ENCODE data around the gene SFTPB. TPM values are rescaled to one million over a fixed set of nuclear protein-coding genes. Genes with fewer than 3 reads are reported as not detected.

Gene SFTPB
- total and polyA plus RNA-seq, 5 donors, result 0.60 to 3.1 TPM; not detected in 3

DNA sequence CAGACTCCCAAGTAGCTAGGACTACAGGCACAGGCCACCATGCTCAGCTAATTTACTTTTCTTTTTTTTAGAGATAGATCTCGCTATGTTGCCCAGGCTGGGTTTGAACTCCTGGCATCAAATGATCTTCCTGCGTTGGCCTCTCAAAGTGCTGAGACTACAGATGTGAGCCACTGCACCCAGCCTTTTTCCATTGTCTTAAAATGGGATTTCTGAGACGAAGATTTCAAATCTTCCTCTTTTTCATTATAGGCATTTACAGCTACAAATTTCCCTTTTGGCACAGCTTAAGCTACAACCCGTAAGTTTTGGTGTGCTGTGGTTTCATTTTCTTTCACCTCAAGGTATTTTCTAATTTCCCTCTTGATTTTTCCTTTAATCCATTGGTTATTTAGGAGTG lies 34.8 kb upstream of the SFTPB start:
- WGBS, result 77% methylated on average over 4 of the region's 4 CpGs
- no peaks in the 10 kb centered on the region for H3K9me3 ChIP-seq (ENCODE audit: control insufficient read depth, low read length)
- intact Hi-C loops (cut with DNase I), result loop anchor here in 1 of 4 donors (10.0 kb wide), 1 partner anchor 68 kb away; no protein-coding TSS in a partner anchor
- no peak overlapping the region for H3K27ac ChIP-seq (ENCODE audit: low read length)
- DNase-seq (peak in 1 of 3 donors; percentile 6), ATAC-seq (no peak)
- H3K4me3 ChIP-seq (ENCODE audit: low read length), result no peak overlapping the region
- peaks cover 2% of the 10 kb centered on the region for H3K4me1 ChIP-seq (ENCODE audit: control insufficient read depth, insufficient read depth, low read length)
- H3K27me3 ChIP-seq (ENCODE audit: control insufficient read depth, insufficient read depth), result no peaks in the 10 kb centered on the region

DNA sequence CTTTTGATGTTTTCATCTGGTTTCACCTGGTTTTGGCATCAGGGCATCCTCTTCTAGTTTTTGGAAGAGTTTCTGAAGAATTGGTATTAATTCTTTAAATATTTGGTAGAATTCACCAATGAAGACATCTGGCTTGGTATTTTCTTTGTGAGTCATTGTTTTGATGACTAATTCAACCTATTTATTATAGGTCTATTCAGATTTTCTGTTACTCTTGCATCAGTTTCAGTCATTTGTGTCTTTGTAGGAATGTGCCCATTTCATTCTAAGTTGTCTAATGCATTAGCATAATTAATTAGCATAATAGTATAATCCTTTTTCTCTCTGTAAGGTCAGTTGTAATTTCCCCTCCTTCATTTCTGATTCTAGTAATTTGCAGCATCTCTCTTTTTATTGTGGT lies 34.2 kb upstream of the SFTPB start:
- H3K4me1 ChIP-seq (ENCODE audit: control insufficient read depth, insufficient read depth, low read length), result peaks cover 2% of the 10 kb centered on the region
- no peak overlapping the region for H3K27ac ChIP-seq (ENCODE audit: low read length)
- DNase-seq, result no peak
- no peak for ATAC-seq
- intact Hi-C loops (cut with DNase I), result loop anchor here in 1 of 4 donors (10.0 kb wide), 1 partner anchor 67 kb away; no protein-coding TSS in a partner anchor
- H3K27me3 ChIP-seq (ENCODE audit: control insufficient read depth, insufficient read depth), result no peaks in the 10 kb centered on the region
- H3K4me3 ChIP-seq (ENCODE audit: low read length), result no peak overlapping the region
- no peaks in the 10 kb centered on the region for H3K9me3 ChIP-seq (ENCODE audit: control insufficient read depth, low read length)

- no peaks in the 10 kb centered on the region for H3K4me1 ChIP-seq (ENCODE audit: control insufficient read depth, insufficient read depth, low read length)
- H3K4me3 ChIP-seq (ENCODE audit: low read length), result no peak overlapping the region
- no peaks in the 10 kb centered on the region for H3K9me3 ChIP-seq (ENCODE audit: control insufficient read depth, low read length)
- 95% methylated on average over 1 of the region's 1 CpG for WGBS
- no peak for ATAC-seq
- no peaks in the 10 kb centered on the region for H3K27me3 ChIP-seq (ENCODE audit: control insufficient read depth, insufficient read depth)
- intact Hi-C loops (cut with DNase I), result no loop called here
- no peak for DNase-seq
- H3K27ac ChIP-seq (ENCODE audit: low read length), result no peak overlapping the region
Observed at GRCh38 chr2:85699325-85699724, 31.3 kb upstream of the SFTPB start.

GRCh38 chr2:85698880-85699254 lies 30.9 kb upstream of the SFTPB start:
- no peaks in the 10 kb centered on the region for H3K9me3 ChIP-seq (ENCODE audit: control insufficient read depth, low read length)
- no peak for ATAC-seq
- H3K27ac ChIP-seq (ENCODE audit: low read length), result no peak overlapping the region
- intact Hi-C loops (cut with DNase I), result no loop called here
- H3K4me3 ChIP-seq (ENCODE audit: low read length), result no peak overlapping the region
- no peak for DNase-seq
- no peaks in the 10 kb centered on the region for H3K4me1 ChIP-seq (ENCODE audit: control insufficient read depth, insufficient read depth, low read length)
- H3K27me3 ChIP-seq (ENCODE audit: control insufficient read depth, insufficient read depth), result no peaks in the 10 kb centered on the region
- 83% methylated on average over 8 of the region's 8 CpGs for WGBS

DNA sequence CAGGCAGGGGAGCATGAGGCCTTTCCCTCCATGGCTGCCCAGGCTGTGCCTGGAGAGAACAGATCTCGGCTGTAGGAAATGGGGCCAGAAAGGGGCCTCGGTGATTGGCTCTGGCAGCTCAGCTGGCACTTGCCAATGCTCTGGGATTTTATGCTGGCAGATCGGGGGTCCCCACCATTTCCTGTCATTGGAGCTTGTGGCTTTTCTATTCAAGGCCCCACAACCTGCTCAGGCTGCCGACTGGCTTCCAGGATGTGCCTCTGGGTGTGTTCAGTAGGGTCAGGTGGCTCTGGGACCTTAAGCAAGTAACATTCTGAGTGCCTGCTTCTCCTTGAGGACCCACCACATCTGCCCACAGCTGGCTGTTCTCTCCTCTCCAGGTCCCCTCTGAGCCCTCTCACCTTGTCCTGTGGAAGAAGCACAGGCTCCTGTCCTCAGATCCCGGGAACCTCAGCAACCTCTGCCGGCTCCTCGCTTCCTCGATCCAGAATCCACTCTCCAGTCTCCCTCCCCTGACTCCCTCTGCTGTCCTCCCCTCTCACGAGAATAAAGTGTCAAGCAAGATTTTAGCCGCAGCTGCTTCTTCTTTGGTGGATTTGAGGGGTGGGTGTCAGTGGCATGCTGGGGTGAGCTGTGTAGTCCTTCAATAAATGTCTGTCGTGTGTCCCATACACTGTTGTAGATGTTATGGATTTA lies 30.3 kb upstream of the SFTPB start:
- H3K27ac ChIP-seq (ENCODE audit: low read length), result no peak overlapping the region
- H3K9me3 ChIP-seq (ENCODE audit: control insufficient read depth, low read length), result no peaks in the 10 kb centered on the region
- DNase-seq (no peak), ATAC-seq (no peak)
- no peaks in the 10 kb centered on the region for H3K4me1 ChIP-seq (ENCODE audit: control insufficient read depth, insufficient read depth, low read length)
- no peak overlapping the region for H3K4me3 ChIP-seq (ENCODE audit: low read length)
- no peaks in the 10 kb centered on the region for H3K27me3 ChIP-seq (ENCODE audit: control insufficient read depth, insufficient read depth)
- WGBS, result 74% methylated on average over 11 of the region's 11 CpGs
- intact Hi-C loops (cut with DNase I), result no loop called here

- H3K4me3 ChIP-seq (ENCODE audit: low read length), result no peak overlapping the region
- ATAC-seq (no peak), DNase-seq (no peak)
- no peaks in the 10 kb centered on the region for H3K27me3 ChIP-seq (ENCODE audit: control insufficient read depth, insufficient read depth)
- intact Hi-C loops (cut with DNase I), result no loop called here
- H3K9me3 ChIP-seq (ENCODE audit: control insufficient read depth, low read length), result no peaks in the 10 kb centered on the region
- no peaks in the 10 kb centered on the region for H3K4me1 ChIP-seq (ENCODE audit: control insufficient read depth, insufficient read depth, low read length)
- no peak overlapping the region for H3K27ac ChIP-seq (ENCODE audit: low read length)
- 75% methylated on average over 2 of the region's 2 CpGs for WGBS
Observed at GRCh38 chr2:85697716-85698115, 29.7 kb upstream of the SFTPB start.

DNA sequence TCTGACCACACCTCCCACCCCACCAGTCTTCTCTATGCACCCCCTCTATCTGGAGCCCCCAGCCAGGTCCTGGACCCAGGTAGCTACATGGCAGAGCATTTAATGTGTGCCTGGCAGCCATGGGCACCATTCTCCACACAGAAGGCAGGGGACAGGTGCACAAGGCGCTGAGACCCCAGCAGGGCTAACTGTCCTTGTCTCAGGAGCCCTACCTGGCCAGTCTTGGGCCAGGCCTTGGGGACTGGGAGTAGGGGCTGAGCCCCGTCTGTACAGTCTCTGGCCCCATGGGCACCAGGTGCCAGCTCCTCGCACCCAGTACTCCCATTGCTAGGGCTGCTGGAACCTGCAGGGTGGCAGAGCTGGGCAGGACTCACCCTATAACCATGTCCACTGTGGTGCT lies 29.1 kb upstream of the SFTPB start:
- H3K4me3 ChIP-seq (ENCODE audit: low read length), result no peak overlapping the region

DNA sequence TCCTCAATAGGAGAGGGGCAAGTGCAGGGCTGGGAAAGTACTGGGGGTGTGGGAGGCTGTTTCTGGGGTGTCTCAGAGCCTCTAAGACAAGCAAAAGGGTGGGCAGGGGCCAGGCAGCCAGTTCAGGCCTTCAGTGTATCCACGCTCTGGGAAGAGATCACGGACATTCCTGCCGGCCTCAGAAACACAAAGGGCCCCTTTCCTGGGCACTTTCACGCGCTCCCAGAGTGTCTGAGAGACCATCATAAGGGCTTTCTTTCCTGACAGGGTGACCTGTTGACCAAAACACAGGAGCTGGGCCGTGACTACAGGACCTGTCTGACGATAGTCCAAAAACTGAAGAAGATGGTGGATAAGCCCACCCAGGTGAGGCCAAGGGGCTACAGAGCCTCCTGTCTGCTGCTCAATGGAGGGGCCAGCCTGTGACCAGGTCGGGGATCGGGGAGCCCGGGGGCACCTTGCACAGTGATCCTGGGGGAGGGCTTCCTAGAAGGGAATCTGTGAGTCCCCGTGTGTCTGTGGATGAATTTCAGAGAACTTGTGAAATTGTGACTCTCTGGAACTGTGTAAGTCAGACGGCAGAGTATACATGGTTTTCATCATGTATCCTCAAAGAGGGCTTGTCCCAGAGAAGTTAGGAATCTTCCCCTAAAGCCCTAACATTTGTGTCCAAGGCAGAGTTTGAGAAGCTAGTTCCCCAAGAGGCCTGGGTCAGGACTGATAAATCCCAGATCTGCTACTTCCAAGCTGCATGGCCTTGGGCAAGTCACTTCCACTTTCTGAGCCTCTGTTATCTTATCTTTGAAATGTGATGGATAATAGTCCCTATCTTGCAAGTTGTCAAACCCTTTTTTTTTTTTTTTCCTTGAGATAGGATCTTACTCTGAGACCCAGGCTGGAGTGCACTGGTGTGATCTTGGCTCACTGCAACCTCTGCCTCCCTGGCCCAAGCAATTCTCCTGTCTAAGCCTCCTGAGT lies 28.0 kb upstream of the SFTPB start:
- no peaks in the 10 kb centered on the region for H3K27me3 ChIP-seq (ENCODE audit: control insufficient read depth, insufficient read depth)
- DNase-seq (no peak), ATAC-seq (no peak)
- H3K9me3 ChIP-seq (ENCODE audit: control insufficient read depth, low read length), result no peaks in the 10 kb centered on the region
- H3K27ac ChIP-seq (ENCODE audit: low read length), result no peak overlapping the region
- no peak overlapping the region for H3K4me3 ChIP-seq (ENCODE audit: low read length)
- intact Hi-C loops (cut with DNase I), result no loop called here
- no peaks in the 10 kb centered on the region for H3K4me1 ChIP-seq (ENCODE audit: control insufficient read depth, insufficient read depth, low read length)
- WGBS, result 89% methylated on average over 12 of the region's 12 CpGs

More for the DNA sequence above, 29.1 kb upstream of the SFTPB start:
- H3K27me3 ChIP-seq (ENCODE audit: control insufficient read depth, insufficient read depth), result no peaks in the 10 kb centered on the region
- intact Hi-C loops (cut with DNase I), result no loop called here
- H3K9me3 ChIP-seq (ENCODE audit: control insufficient read depth, low read length), result no peaks in the 10 kb centered on the region
- H3K4me1 ChIP-seq (ENCODE audit: control insufficient read depth, insufficient read depth, low read length), result no peaks in the 10 kb centered on the region
- no peak overlapping the region for H3K27ac ChIP-seq (ENCODE audit: low read length)
- DNase-seq, result no peak
- 95% methylated on average over 3 of the region's 3 CpGs for WGBS
- no peak for ATAC-seq

DNA sequence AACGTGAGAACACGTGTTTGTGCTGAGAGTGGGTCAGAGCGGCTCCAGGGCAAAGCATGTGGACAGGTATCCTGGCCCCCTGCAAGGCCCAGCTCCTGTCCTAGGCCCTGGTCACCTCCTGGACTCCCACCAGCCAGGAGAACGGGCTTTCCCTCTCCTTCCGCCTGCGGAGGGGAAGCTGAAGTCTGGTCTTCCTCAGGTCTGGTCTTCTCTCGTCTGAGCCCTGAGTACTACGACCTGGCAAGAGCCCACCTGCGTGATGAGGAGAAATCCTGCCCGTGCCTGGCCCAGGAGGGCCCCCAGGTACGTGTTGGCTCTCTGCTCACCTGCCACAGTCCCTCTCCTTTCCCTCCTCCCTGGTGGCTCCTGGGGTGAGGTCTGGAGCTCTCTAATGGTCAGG lies 27.1 kb upstream of the SFTPB start:
- Histone ChIP-seq H3K27me3 (ENCODE audit: control insufficient read depth, insufficient read depth) (no peaks in the 10 kb centered on the region), H3K4me3 (ENCODE audit: low read length) (no peak overlapping the region), H3K9me3 (ENCODE audit: control insufficient read depth, low read length) (no peaks in the 10 kb centered on the region), H3K4me1 (ENCODE audit: control insufficient read depth, insufficient read depth, low read length) (no peaks in the 10 kb centered on the region), H3K27ac (ENCODE audit: low read length) (no peak overlapping the region)
- intact Hi-C loops (cut with DNase I), result no loop called here
- DNase-seq, result no peak
- no peak for ATAC-seq
- 89% methylated on average over 11 of the region's 11 CpGs for WGBS

DNA sequence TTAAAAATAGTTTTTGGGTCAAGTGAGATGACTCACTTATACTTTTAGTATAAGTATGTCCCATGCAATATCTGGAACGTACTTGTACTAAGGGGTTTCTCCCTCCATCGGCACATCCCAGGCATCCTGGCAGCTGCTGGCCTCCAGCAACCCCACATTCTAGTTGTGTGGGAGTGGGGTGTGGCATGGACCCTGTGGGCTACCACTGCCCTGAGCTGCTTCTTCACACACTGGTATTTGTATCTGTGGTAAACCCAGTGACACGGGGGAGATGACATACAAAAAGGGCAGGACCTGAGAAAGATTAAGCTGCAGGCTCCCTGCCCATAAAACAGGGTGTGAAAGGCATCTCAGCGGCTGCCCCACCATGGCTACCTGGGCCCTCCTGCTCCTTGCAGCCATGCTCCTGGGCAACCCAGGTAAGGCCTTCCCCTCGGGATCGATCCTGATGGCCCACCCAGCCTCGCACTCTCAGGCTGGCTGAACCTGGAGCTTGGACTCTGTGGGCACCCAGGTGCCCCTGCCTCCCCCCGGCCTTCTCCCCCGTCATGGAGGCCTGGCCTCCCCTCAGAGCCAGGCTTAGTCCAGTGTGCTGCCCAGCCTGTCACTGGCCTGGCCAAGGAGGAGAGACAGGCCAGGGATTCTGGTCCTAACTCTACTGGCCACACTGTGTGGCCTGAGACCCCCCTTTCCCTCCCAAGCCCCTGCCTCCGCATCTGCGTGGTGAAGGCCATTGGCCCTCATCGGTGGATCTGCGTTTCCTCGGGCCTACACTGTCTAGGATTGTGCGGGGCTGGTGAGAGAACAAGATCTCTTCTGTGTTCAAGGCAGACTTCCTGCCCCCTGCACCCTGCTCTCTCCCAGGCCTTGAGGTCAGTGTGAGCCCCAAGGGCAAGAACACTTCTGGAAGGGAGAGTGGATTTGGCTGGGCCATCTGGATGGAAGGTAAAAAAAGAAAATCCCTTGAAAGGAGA lies 26.3 kb upstream of the SFTPB start, which contains the start of gene GNLY:
GNLY (plus strand) TSS at position 307 of the 974 bp plus-strand sequence; CDS start at position 368, 61 bp downstream.
- no peak for DNase-seq
- no peaks in the 10 kb centered on the region for H3K4me1 ChIP-seq (ENCODE audit: control insufficient read depth, insufficient read depth, low read length)
- no peaks in the 10 kb centered on the region for H3K27me3 ChIP-seq (ENCODE audit: control insufficient read depth, insufficient read depth)
- 93% methylated on average over 15 of the region's 15 CpGs for WGBS
- ATAC-seq, result peak in 1 of 2 donors; percentile 12
- H3K27ac ChIP-seq (ENCODE audit: low read length), result no peak within 1 kb of the TSS
- H3K4me3 ChIP-seq (ENCODE audit: low read length), result no peak within 1 kb of the TSS
- H3K9me3 ChIP-seq (ENCODE audit: control insufficient read depth, low read length), result no peaks in the 10 kb centered on the region
- intact Hi-C loops (cut with DNase I), result no loop called here

Measured in right cardiac atrium (tissue), 5 donors.